GM18861 (cell line): ENCODE measurements around the gene FAIM2.

ENCODE experiments used
- ATAC-seq: cut with Tn5 transposase; IDR thresholded peaks from one replicate; pipeline ENCODE4 v1.9.1; 2021; ENCODE audit not compliant: unreplicated experiment

The FAIM2 gene

GRCh38 chr12:49939707-49940106, 36.0 kb upstream of the FAIM2 start:
- ATAC-seq: no peak

GRCh38 chr12:49939307-49939706, 35.6 kb upstream of the FAIM2 start:
- no peak for ATAC-seq

- ATAC-seq: no peak
Observed at GRCh38 chr12:49937639-49938300, 34.1 kb upstream of the FAIM2 start.

- no peak for ATAC-seq
Observed at GRCh38 chr12:49936925-49937324, 33.2 kb upstream of the FAIM2 start.

GRCh38 chr12:49934505-49934904, 30.8 kb upstream of the FAIM2 start:
- no peak for ATAC-seq

GRCh38 chr12:49933796-49934195, 30.1 kb upstream of the FAIM2 start:
- ATAC-seq: no peak

- no peak for ATAC-seq
Observed at GRCh38 chr12:49932533-49933130, 28.9 kb upstream of the FAIM2 start.

- no peak for ATAC-seq
Observed at GRCh38 chr12:49932023-49932422, 28.3 kb upstream of the FAIM2 start.

GRCh38 chr12:49930515-49931288, 27.0 kb upstream of the FAIM2 start:
- ATAC-seq: no peak

- ATAC-seq: no peak
Observed at GRCh38 chr12:49929581-49929980, 25.9 kb upstream of the FAIM2 start.

GRCh38 chr12:49928471-49928870, 24.8 kb upstream of the FAIM2 start:
- no peak for ATAC-seq

- no peak for ATAC-seq
Observed at GRCh38 chr12:49925433-49926204, 21.9 kb upstream of the FAIM2 start.

- ATAC-seq: no peak
Observed at GRCh38 chr12:49924628-49925246, 21.0 kb upstream of the FAIM2 start.

- no peak for ATAC-seq
Observed at GRCh38 chr12:49923880-49924556, 20.3 kb upstream of the FAIM2 start.

GRCh38 chr12:49923035-49923644, 19.4 kb upstream of the FAIM2 start:
- ATAC-seq: no peak

- no peak for ATAC-seq
Observed at GRCh38 chr12:49922349-49923034, 18.8 kb upstream of the FAIM2 start.

- no peak for ATAC-seq
Observed at GRCh38 chr12:49921936-49922335, 18.2 kb upstream of the FAIM2 start.

- ATAC-seq: no peak
Observed at GRCh38 chr12:49921299-49921698, 17.6 kb upstream of the FAIM2 start.

- ATAC-seq: no peak
Observed at GRCh38 chr12:49920915-49921286, 17.2 kb upstream of the FAIM2 start.
